Keratinocyte (primary cell): ENCODE measurements around the gene MAP7D3. TPM values are rescaled to one million over a fixed set of nuclear protein-coding genes. Genes with fewer than 3 reads are reported as not detected.

Source experiments
- DNase-seq: peaks from one replicate; pipeline ENCODE4 v3.0.0-alpha.2; 2011; ENCODE audit warnings: low read depth, missing footprints, low spot score
- FAIRE-seq: peaks from 2 replicates; lab custom pipeline; 2011; peaks lifted over from hg19 to GRCh38; lab: Jason Lieb, UNC
- H2AFZ ChIP-seq: 2 replicates; pipeline ENCODE4 v1.6.0; 2012; ENCODE audit warnings: low read length, control low read depth, inconsistent platforms; ENCODE audit not compliant: control insufficient read depth
- H3K27ac ChIP-seq: 2 replicates; pipeline ENCODE4 v1.5.1; 2011; ENCODE audit warnings: low read length; ENCODE audit not compliant: control insufficient read depth, insufficient read depth
- H3K27me3 ChIP-seq: 3 replicates; pipeline ENCODE4 v1.6.0; 2011; ENCODE audit warnings: low read length; ENCODE audit not compliant: control insufficient read depth, insufficient read depth; ENCODE audit errors: extremely low read depth
- H3K36me3 ChIP-seq, 2 experiments: 2 replicates in 1 of 2; 3 replicates in 1 of 2; pipeline ENCODE4 v1.5.1; 2011; ENCODE audit warnings: low read length in 2 of 2, mild to moderate bottlenecking in 1 of 2; ENCODE audit not compliant: control insufficient read depth in 2 of 2, insufficient read depth in 2 of 2; ENCODE audit errors: extremely low read depth in 1 of 2
- H3K4me1 ChIP-seq: 3 replicates; pipeline ENCODE4 v1.5.1; 2011; ENCODE audit warnings: low read length; ENCODE audit not compliant: control insufficient read depth, insufficient read depth; ENCODE audit errors: extremely low read depth
- H3K4me2 ChIP-seq: 3 replicates; pipeline ENCODE4 v1.6.0; 2011; ENCODE audit warnings: low read depth, low read length; ENCODE audit not compliant: control insufficient read depth, insufficient read depth; ENCODE audit errors: extremely low read depth
- H3K4me3 ChIP-seq, 3 experiments: fragments of 200-600 bp in 1 of 3; sonication (generic) in 1 of 3; 2 replicates in 2 of 3; 3 replicates in 1 of 3; pipeline ENCODE4 v1.5.1; 2011 to 2016; ENCODE audit warnings: low read length in 3 of 3, mild to moderate bottlenecking in 3 of 3, control low read depth in 2 of 3, inconsistent platforms in 1 of 3, low read depth in 1 of 3, mixed read lengths in 1 of 3, mixed run types in 1 of 3, moderate library complexity in 1 of 3; ENCODE audit not compliant: control insufficient read depth in 2 of 3, insufficient read depth in 2 of 3; ENCODE audit errors: extremely low read depth in 1 of 3
- H3K79me2 ChIP-seq: 2 replicates; pipeline ENCODE4 v1.6.0; 2012; ENCODE audit warnings: low read length; ENCODE audit not compliant: control insufficient read depth, insufficient read depth
- H3K9ac ChIP-seq: 3 replicates; pipeline ENCODE4 v1.6.0; 2011; ENCODE audit warnings: low read length; ENCODE audit not compliant: control insufficient read depth, insufficient read depth; ENCODE audit errors: extremely low read depth
- H3K9me1 ChIP-seq: 3 replicates; pipeline ENCODE4 v1.6.0; 2011; ENCODE audit warnings: low read length; ENCODE audit not compliant: control insufficient read depth, insufficient read depth; ENCODE audit errors: extremely low read depth
- H3K9me3 ChIP-seq: 2 replicates; pipeline ENCODE4 v1.5.1; 2012; ENCODE audit warnings: low read depth, low read length; ENCODE audit not compliant: control insufficient read depth
- H4K20me1 ChIP-seq: 3 replicates; pipeline ENCODE4 v1.6.0; 2011; ENCODE audit warnings: low read length; ENCODE audit not compliant: control insufficient read depth, insufficient read depth; ENCODE audit errors: extremely low read depth
- CTCF ChIP-seq, 3 experiments: IDR thresholded peaks in 1 of 3; conservative IDR thresholded peaks in 1 of 3; optimal IDR thresholded peaks in 1 of 3; 2 replicates in 2 of 3; 3 replicates in 1 of 3; pipeline versions ENCODE3 to v1.5.1; 2011; ENCODE audit warnings: low read length in 3 of 3, mild to moderate bottlenecking in 3 of 3, moderate library complexity in 2 of 3, control low read depth in 1 of 3, inconsistent platforms in 1 of 3; ENCODE audit not compliant: insufficient read depth in 2 of 3; ENCODE audit errors: extremely low read depth in 1 of 3
- EZH2 ChIP-seq: IDR thresholded peaks from one replicate; pipeline ENCODE4 v1.6.1; 2012; ENCODE audit warnings: inconsistent platforms, mild to moderate bottlenecking, low read length, moderate library complexity
- dilution Hi-C: fragments of 300-500 bp; cut with MboI; formaldehyde crosslinking; loops from one replicate; pipeline ENCODE4 v1.7.0; 2020; ENCODE audit warnings: low sequenced_read_pairs; ENCODE audit not compliant: extremely low pct_ligation_motif_present
- polyA plus RNA-seq, 5 experiments: library from polyadenylated mRNA; depleted of rRNA in 3 of 5; stranded (reverse) in 3 of 5; stranded (forward) in 1 of 5; unstranded in 1 of 5; fragments of >200 nt; gene quantifications; 1 replicate in 1 of 5; 2 replicates in 3 of 5; 3 replicates in 1 of 5; pipeline versions ENCODE4 v1.2.1 to v1.2.3, GENCODE V29; 2011 to 2012; ENCODE audit warnings: missing spikeins in 2 of 5, low read depth in 1 of 5, low replicate concordance in 1 of 5

The MAP7D3 gene
- polyA plus RNA-seq, 1 donor (not counting 4 experiments of a cell fraction or from before 2014, with no cell fraction given) = 13.6 TPM

- FAIRE-seq (no peak), DNase-seq (no peak)
- H3K27ac ChIP-seq = no peak overlapping the region
- no peaks in the 10 kb centered on the region for H3K79me2 ChIP-seq
- dilution Hi-C loops = no loop called here
- H3K9ac ChIP-seq = no peak overlapping the region
- H2AFZ ChIP-seq = no peak overlapping the region
- no peaks in the 10 kb centered on the region for H3K9me3 ChIP-seq
- no peaks in the 10 kb centered on the region for H4K20me1 ChIP-seq
- no peak overlapping the region for H3K4me2 ChIP-seq
- peaks cover 0 to 3% of the 10 kb centered on the region in 2 experiments for H3K36me3 ChIP-seq
- TF ChIP-seq CTCF (optimal IDR thresholded peaks at IDR 0.05 in 1 of 3, IDR thresholded peaks at IDR 0.05 in 1 of 3, conservative IDR thresholded peaks at IDR 0.05 in 1 of 3; ENCODE audit: extremely low read depth in 1 of 3, insufficient read depth in 2 of 3, low read length in 3 of 3) (no peak), EZH2 (no peak)
- H3K4me1 ChIP-seq = peaks cover 4% of the 10 kb centered on the region
- H3K4me3 ChIP-seq = no peak overlapping the region
- no peaks in the 10 kb centered on the region for H3K27me3 ChIP-seq
- H3K9me1 ChIP-seq = no peaks in the 10 kb centered on the region
These were observed 39.2 kb downstream of the MAP7D3 start for GRCh38 chrX:136211766-136212556.

- Histone ChIP-seq H3K9me1 (no peaks in the 10 kb centered on the region), H3K4me2 (no peak overlapping the region), H3K4me3 (no peak overlapping the region), H4K20me1 (no peaks in the 10 kb centered on the region), H3K4me1 (peaks cover 4% of the 10 kb centered on the region), H3K9me3 (no peaks in the 10 kb centered on the region), H3K79me2 (no peaks in the 10 kb centered on the region), H2AFZ (no peak overlapping the region), H3K27ac (no peak overlapping the region), H3K36me3 (peaks cover 0 to 3% of the 10 kb centered on the region in 2 experiments), H3K27me3 (no peaks in the 10 kb centered on the region), H3K9ac (no peak overlapping the region)
- dilution Hi-C loops = no loop called here
- FAIRE-seq (peak; percentile 13), DNase-seq (no peak)
- TF ChIP-seq CTCF (optimal IDR thresholded peaks at IDR 0.05 in 1 of 3, IDR thresholded peaks at IDR 0.05 in 1 of 3, conservative IDR thresholded peaks at IDR 0.05 in 1 of 3; ENCODE audit: extremely low read depth in 1 of 3, insufficient read depth in 2 of 3, low read length in 3 of 3) (no peak), EZH2 (no peak)
These were observed 40.4 kb downstream of the MAP7D3 start for GRCh38 chrX:136210806-136211205.
